ENCODE results near the gene LSMEM2. TPM values are rescaled to one million over a fixed set of nuclear protein-coding genes. Genes with fewer than 3 reads are reported as not detected.

LSMEM2 gene
- total and polyA plus RNA-seq, 2 of the 8 experiments (the other 6 are each of a cell fraction or from before 2014, with no cell fraction given): 0.58 to 0.68 TPM

- TF ChIP-seq USF2 (IDR thresholded peaks at IDR 0.05; ENCODE audit: low read length): no peak
- no peak for TF ChIP-seq EP300 (IDR thresholded peaks at IDR 0.05; ENCODE audit: borderline replicate concordance in 1 of 2, low read depth in 2 of 2, low read length in 2 of 2)
- TF ChIP-seq RFX5 (IDR thresholded peaks at IDR 0.05; ENCODE audit: borderline replicate concordance, low read depth, low read length): no peak
- TF ChIP-seq TBP (IDR thresholded peaks at IDR 0.05; ENCODE audit: low read depth, low read length): no peak
Measured at GRCh38 chr3:50266017-50266416, 12.9 kb upstream of the LSMEM2 start (continued).
